ENCODE measurements around the gene AGBL4. TPM values are rescaled to one million over a fixed set of nuclear protein-coding genes. Genes with fewer than 3 reads are reported as not detected.

AGBL4 gene
- polyA plus RNA-seq, 3 donors, result 0.05 TPM; not detected in 2

GRCh38 chr1:48560116-48560515 lies 1463.6 kb downstream of the AGBL4 start:
- no peaks in the 10 kb centered on the region for H4K20me1 ChIP-seq (ENCODE audit: insufficient read depth, low read length)
- peaks cover 0 to 4% (median 0%) of the 10 kb centered on the region in 7 donors for H3K9me3 Mint-ChIP-seq
- no peak overlapping the region for H2AFZ ChIP-seq (ENCODE audit: insufficient read depth, low read depth, low read length, poor library complexity, severe bottlenecking)
- H3K36me3 ChIP-seq (replicated peaks in 1 of 2; ENCODE audit: control insufficient read depth in 1 of 2, insufficient read depth in 2 of 2, low read length in 2 of 2), result no peaks in the 10 kb centered on the region
- H3K4me1 Mint-ChIP-seq, result peaks cover 13% of the 10 kb centered on the region
- H3K4me3 ChIP-seq (replicated peaks in 1 of 3; ENCODE audit: low read depth in 2 of 3, low read length in 3 of 3), result no peak overlapping the region
- intact Hi-C loops (cut with micrococcal nuclease), result no loop called here
- H3K4me2 ChIP-seq (replicated peaks; ENCODE audit: extremely low read depth, low read length, poor library complexity, severe bottlenecking), result no peak overlapping the region
- no peaks in the 10 kb centered on the region for H3K36me3 Mint-ChIP-seq
- no peak overlapping the region for H3K4me3 Mint-ChIP-seq
- no peaks in the 10 kb centered on the region for H3K27me3 ChIP-seq (ENCODE audit: control insufficient read depth in 2 of 2, insufficient read depth in 2 of 2, low read length in 2 of 2)
- peaks cover 2 to 4% (median 3%) of the 10 kb centered on the region in 3 donors for H3K27me3 Mint-ChIP-seq (ENCODE audit: low read depth in 3 of 3)
- no peak overlapping the region for H3K9ac ChIP-seq (ENCODE audit: insufficient read depth, low read length, poor library complexity, severe bottlenecking)
- WGBS (ENCODE audit: insufficient coverage), result no CpG with 5 or more reads among the region's 1 CpG
- no peaks in the 10 kb centered on the region for H3K9me3 ChIP-seq (replicated peaks in 1 of 2; ENCODE audit: control insufficient read depth in 1 of 2, insufficient read depth in 1 of 2, low read length in 2 of 2)
- H3K27ac ChIP-seq (ENCODE audit: low read depth in 1 of 2, low read length in 2 of 2), result no peak overlapping the region
- DNase-seq, result no peak
- no peaks in the 10 kb centered on the region for H3K79me2 ChIP-seq (ENCODE audit: insufficient read depth, low read length)
- H3K27ac Mint-ChIP-seq, result peak overlapping the region in 1 of 7 donors; percentile 16
- no peak for TF ChIP-seq CTCF (IDR thresholded peaks at IDR 0.05)
- H3K4me1 ChIP-seq (ENCODE audit: control insufficient read depth in 1 of 2, insufficient read depth in 2 of 2, low read length in 2 of 2), result no peaks in the 10 kb centered on the region

- Histone ChIP-seq H3K79me2 (ENCODE audit: insufficient read depth, low read length) (no peaks in the 10 kb centered on the region), H4K20me1 (ENCODE audit: insufficient read depth, low read length) (no peaks in the 10 kb centered on the region), H3K4me3 (replicated peaks in 1 of 3; ENCODE audit: low read depth in 2 of 3, low read length in 3 of 3) (no peak overlapping the region), H3K9ac (ENCODE audit: insufficient read depth, low read length, poor library complexity, severe bottlenecking) (no peak overlapping the region), H3K4me1 (ENCODE audit: control insufficient read depth in 1 of 2, insufficient read depth in 2 of 2, low read length in 2 of 2) (no peaks in the 10 kb centered on the region), H3K27ac (ENCODE audit: low read depth in 1 of 2, low read length in 2 of 2) (no peak overlapping the region), H3K9me3 (replicated peaks in 1 of 2; ENCODE audit: control insufficient read depth in 1 of 2, insufficient read depth in 1 of 2, low read length in 2 of 2) (no peaks in the 10 kb centered on the region), H3K36me3 (replicated peaks in 1 of 2; ENCODE audit: control insufficient read depth in 1 of 2, insufficient read depth in 2 of 2, low read length in 2 of 2) (no peaks in the 10 kb centered on the region), H2AFZ (ENCODE audit: insufficient read depth, low read depth, low read length, poor library complexity, severe bottlenecking) (no peak overlapping the region), H3K27me3 (ENCODE audit: control insufficient read depth in 2 of 2, insufficient read depth in 2 of 2, low read length in 2 of 2) (no peaks in the 10 kb centered on the region), H3K4me2 (replicated peaks; ENCODE audit: extremely low read depth, low read length, poor library complexity, severe bottlenecking) (no peak overlapping the region)
- intact Hi-C loops (cut with micrococcal nuclease), result no loop called here
- peaks cover 0 to 4% (median 0%) of the 10 kb centered on the region in 7 donors for H3K9me3 Mint-ChIP-seq
- H3K27me3 Mint-ChIP-seq (ENCODE audit: low read depth in 3 of 3), result peaks cover 2 to 4% (median 3%) of the 10 kb centered on the region in 3 donors
- no peak overlapping the region for H3K27ac Mint-ChIP-seq
- DNase-seq, result no peak
- 100% methylated on average over 1 of the region's 2 CpGs for WGBS (ENCODE audit: insufficient coverage)
- no peaks in the 10 kb centered on the region for H3K36me3 Mint-ChIP-seq
- no peak for TF ChIP-seq CTCF (IDR thresholded peaks at IDR 0.05)
- peaks cover 6% of the 10 kb centered on the region for H3K4me1 Mint-ChIP-seq
- H3K4me3 Mint-ChIP-seq, result no peak overlapping the region
Observed at GRCh38 chr1:48558366-48558765, 1465.4 kb downstream of the AGBL4 start.
